Embryonic facial prominence (tissue), 1 donor: ENCODE measurements around the gene OTUD1.

Experiments used
- DNase-seq: peaks from one replicate; pipeline ENCODE4 v3.0.0-alpha.2; 2016; ENCODE audit errors: extremely low spot score

OTUD1 gene

GRCh38 chr10:23421397-23421796 is 17.5 kb upstream of the OTUD1 start:
- DNase-seq = no peak

- no peak for DNase-seq
Measured at GRCh38 chr10:23422003-23422411, 16.9 kb upstream of the OTUD1 start.

- DNase-seq = no peak
Measured at GRCh38 chr10:23432166-23432565, 6.7 kb upstream of the OTUD1 start.

- no peak for DNase-seq
Measured at GRCh38 chr10:23432639-23433038, 6.2 kb upstream of the OTUD1 start.

- DNase-seq = no peak
Measured at GRCh38 chr10:23433701-23434100, 5.2 kb upstream of the OTUD1 start.

GRCh38 chr10:23435378-23435777 is 3.5 kb upstream of the OTUD1 start:
- DNase-seq = no peak

GRCh38 chr10:23436983-23437382 is 1.9 kb upstream of the OTUD1 start:
- no peak for DNase-seq

- DNase-seq = no peak
Measured at GRCh38 chr10:23437963-23438546, 820 bp upstream of the OTUD1 start.

- DNase-seq = no peak
Measured at GRCh38 chr10:23439452-23439960, 631 bp downstream of the OTUD1 start.

GRCh38 chr10:23439961-23440889 is 1.4 kb downstream of the OTUD1 start:
- DNase-seq = no peak

GRCh38 chr10:23441251-23441650 is 2.4 kb downstream of the OTUD1 start:
- DNase-seq = no peak

GRCh38 chr10:23442936-23443335 is 4.1 kb downstream of the OTUD1 start:
- DNase-seq = no peak

GRCh38 chr10:23445591-23445990 is 6.7 kb downstream of the OTUD1 start:
- DNase-seq = no peak

- DNase-seq = no peak
Measured at GRCh38 chr10:23448323-23448722, 9.4 kb downstream of the OTUD1 start.

- DNase-seq = no peak
Measured at GRCh38 chr10:23448802-23449570, 10.1 kb downstream of the OTUD1 start.

GRCh38 chr10:23452033-23452655 is 13.3 kb downstream of the OTUD1 start:
- DNase-seq = no peak

GRCh38 chr10:23453465-23453864 is 14.6 kb downstream of the OTUD1 start:
- DNase-seq = no peak

GRCh38 chr10:23457632-23458417 is 18.9 kb downstream of the OTUD1 start:
- DNase-seq = no peak

GRCh38 chr10:23459308-23459939 is 20.5 kb downstream of the OTUD1 start:
- no peak for DNase-seq

- DNase-seq = no peak
Measured at GRCh38 chr10:23461557-23461956, 22.7 kb downstream of the OTUD1 start.

GRCh38 chr10:23467012-23467411 is 28.1 kb downstream of the OTUD1 start:
- no peak for DNase-seq
